ENCODE measurements around the gene NT5C2.

DNA sequence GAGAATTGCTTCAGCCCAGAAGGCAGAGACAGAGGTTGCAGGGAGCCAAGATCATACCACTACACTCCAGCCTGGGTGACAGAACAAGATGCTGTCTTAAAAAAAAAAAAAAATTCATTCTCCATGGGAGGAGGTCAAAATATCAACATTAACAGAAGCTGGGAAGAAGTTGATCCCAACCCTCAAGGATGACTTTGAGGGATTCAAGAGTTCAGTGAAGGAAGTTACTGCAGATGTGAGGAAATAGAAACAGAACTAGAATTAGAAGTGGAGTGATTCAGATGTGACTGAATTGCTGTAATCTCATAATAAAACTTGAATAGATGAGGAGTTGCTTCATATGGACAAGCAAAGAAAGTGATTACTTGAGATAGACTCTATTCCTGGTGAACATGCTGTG is 32.9 kb upstream of the NT5C2 start:
- TF ChIP-seq SMC3 (IDR thresholded peaks at IDR 0.05; ENCODE audit: low read depth, low read length) (no peak), RAD21 (IDR thresholded peaks at IDR 0.05; ENCODE audit: low read length) (no peak), CTCF (conservative IDR thresholded peaks at IDR 0.05; ENCODE audit: low read depth, low read length) (no peak), CEBPB (IDR thresholded peaks at IDR 0.05; ENCODE audit: low read depth, low read length) (no peak; the same call in 1 of the 2 replicates), POLR2A (IDR thresholded peaks at IDR 0.05; ENCODE audit: low read depth, low read length) (no peak)

Data from IMR-90 (cell line).